ENCODE data around the gene LGALS12. TPM values are rescaled to one million over a fixed set of nuclear protein-coding genes. Genes with fewer than 3 reads are reported as not detected.
"Not testable (repeated sequence)": the region's sequence is repeated elsewhere in the genome, so short reads cannot be mapped to it uniquely, and the experiment has no call there.

LGALS12 gene
- polyA plus RNA-seq, 1 donor: 4.8 TPM

GRCh38 chr11:63534895-63535461, 29.1 kb downstream of the LGALS12 start:
- no peak for DNase-seq

GRCh38 chr11:63535734-63536133, 29.9 kb downstream of the LGALS12 start:
- DNase-seq: no peak

GRCh38 chr11:63536669-63537292, 30.9 kb downstream of the LGALS12 start, which contains the start of gene PLAAT4:
Gene PLAAT4, plus strand, starts transcription at chr11:63536808. Its CDS starts 61 bp downstream, at chr11:63536869.
- DNase-seq: peak; percentile 68

- peak; percentile 54 for DNase-seq
These were observed 31.6 kb downstream of the LGALS12 start for GRCh38 chr11:63537293-63538101.

GRCh38 chr11:63542506-63542905, 36.6 kb downstream of the LGALS12 start:
- DNase-seq: not testable (repeated sequence)

GRCh38 chr11:63543711-63544110, 37.8 kb downstream of the LGALS12 start:
- no peak for DNase-seq

- no peak for DNase-seq
These were observed 41.2 kb downstream of the LGALS12 start for GRCh38 chr11:63547061-63547460.

- DNase-seq: no peak
These were observed 42.3 kb downstream of the LGALS12 start for GRCh38 chr11:63548178-63548577.

GRCh38 chr11:63549411-63549810, 43.5 kb downstream of the LGALS12 start:
- DNase-seq: no peak

GRCh38 chr11:63550156-63550700, 44.3 kb downstream of the LGALS12 start:
- not testable (repeated sequence) for DNase-seq

GRCh38 chr11:63551091-63551888, 45.4 kb downstream of the LGALS12 start:
- no peak for DNase-seq

- DNase-seq: no peak
These were observed 46.0 kb downstream of the LGALS12 start for GRCh38 chr11:63551889-63552266.

- DNase-seq: no peak
These were observed 47.0 kb downstream of the LGALS12 start for GRCh38 chr11:63552921-63553320.

- no peak for DNase-seq
These were observed 47.9 kb downstream of the LGALS12 start for GRCh38 chr11:63553759-63554158.

- DNase-seq: no peak
These were observed 49.0 kb downstream of the LGALS12 start for GRCh38 chr11:63554877-63555223.

- no peak for DNase-seq
These were observed 50.6 kb downstream of the LGALS12 start for GRCh38 chr11:63556404-63557013.

- no peak for DNase-seq
These were observed 51.7 kb downstream of the LGALS12 start for GRCh38 chr11:63557570-63557969.

GRCh38 chr11:63558459-63559157, 52.7 kb downstream of the LGALS12 start:
- DNase-seq: no peak

- no peak for DNase-seq
These were observed 54.8 kb downstream of the LGALS12 start for GRCh38 chr11:63560506-63561180.

GRCh38 chr11:63563201-63564055, 57.5 kb downstream of the LGALS12 start, which contains the start of gene PLAAT2:
Gene PLAAT2, minus strand, starts transcription at chr11:63563379. Its CDS starts 55 bp downstream, at chr11:63563324.
- no peak for DNase-seq

Data from hindlimb muscle (tissue), 1 donor.